ENCODE data around the gene ADM5. TPM values are rescaled to one million over a fixed set of nuclear protein-coding genes. Genes with fewer than 3 reads are reported as not detected.

The ADM5 gene
- total RNA-seq, 2 donors from 2014 or later: 1.6 TPM; not detected in 1

GRCh38 chr19:49651820-49652550 is 37.4 kb upstream of the ADM5 start:
- no peaks in the 10 kb centered on the region for H3K9me3 ChIP-seq
- no peaks in the 10 kb centered on the region for H3K4me1 ChIP-seq
- intact Hi-C loops (cut with DNase I): no loop called here
- no peak overlapping the region for H3K27ac ChIP-seq
- H3K4me3 ChIP-seq: no peak overlapping the region
- no peaks in the 10 kb centered on the region for H3K27me3 ChIP-seq
- TF ChIP-seq POLR2A (IDR thresholded peaks at IDR 0.05): no peak
- TF ChIP-seq, protein P1, sequence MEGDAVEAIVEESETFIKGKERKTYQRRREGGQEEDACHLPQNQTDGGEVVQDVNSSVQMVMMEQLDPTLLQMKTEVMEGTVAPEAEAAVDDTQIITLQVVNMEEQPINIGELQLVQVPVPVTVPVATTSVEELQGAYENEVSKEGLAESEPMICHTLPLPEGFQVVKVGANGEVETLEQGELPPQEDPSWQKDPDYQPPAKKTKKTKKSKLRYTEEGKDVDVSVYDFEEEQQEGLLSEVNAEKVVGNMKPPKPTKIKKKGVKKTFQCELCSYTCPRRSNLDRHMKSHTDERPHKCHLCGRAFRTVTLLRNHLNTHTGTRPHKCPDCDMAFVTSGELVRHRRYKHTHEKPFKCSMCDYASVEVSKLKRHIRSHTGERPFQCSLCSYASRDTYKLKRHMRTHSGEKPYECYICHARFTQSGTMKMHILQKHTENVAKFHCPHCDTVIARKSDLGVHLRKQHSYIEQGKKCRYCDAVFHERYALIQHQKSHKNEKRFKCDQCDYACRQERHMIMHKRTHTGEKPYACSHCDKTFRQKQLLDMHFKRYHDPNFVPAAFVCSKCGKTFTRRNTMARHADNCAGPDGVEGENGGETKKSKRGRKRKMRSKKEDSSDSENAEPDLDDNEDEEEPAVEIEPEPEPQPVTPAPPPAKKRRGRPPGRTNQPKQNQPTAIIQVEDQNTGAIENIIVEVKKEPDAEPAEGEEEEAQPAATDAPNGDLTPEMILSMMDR (IDR thresholded peaks at IDR 0.05): no peak
- no peak for ATAC-seq
- 96% methylated on average over 104 to 106 of the region's 110 CpGs for WGBS, 2 donors
- peaks cover 3 to 29% of the 10 kb centered on the region in 2 donors for H3K36me3 ChIP-seq (replicated peaks in 1 of 2; ENCODE audit: insufficient read depth in 1 of 2, low read depth in 2 of 2)
- no peak for DNase-seq

DNA sequence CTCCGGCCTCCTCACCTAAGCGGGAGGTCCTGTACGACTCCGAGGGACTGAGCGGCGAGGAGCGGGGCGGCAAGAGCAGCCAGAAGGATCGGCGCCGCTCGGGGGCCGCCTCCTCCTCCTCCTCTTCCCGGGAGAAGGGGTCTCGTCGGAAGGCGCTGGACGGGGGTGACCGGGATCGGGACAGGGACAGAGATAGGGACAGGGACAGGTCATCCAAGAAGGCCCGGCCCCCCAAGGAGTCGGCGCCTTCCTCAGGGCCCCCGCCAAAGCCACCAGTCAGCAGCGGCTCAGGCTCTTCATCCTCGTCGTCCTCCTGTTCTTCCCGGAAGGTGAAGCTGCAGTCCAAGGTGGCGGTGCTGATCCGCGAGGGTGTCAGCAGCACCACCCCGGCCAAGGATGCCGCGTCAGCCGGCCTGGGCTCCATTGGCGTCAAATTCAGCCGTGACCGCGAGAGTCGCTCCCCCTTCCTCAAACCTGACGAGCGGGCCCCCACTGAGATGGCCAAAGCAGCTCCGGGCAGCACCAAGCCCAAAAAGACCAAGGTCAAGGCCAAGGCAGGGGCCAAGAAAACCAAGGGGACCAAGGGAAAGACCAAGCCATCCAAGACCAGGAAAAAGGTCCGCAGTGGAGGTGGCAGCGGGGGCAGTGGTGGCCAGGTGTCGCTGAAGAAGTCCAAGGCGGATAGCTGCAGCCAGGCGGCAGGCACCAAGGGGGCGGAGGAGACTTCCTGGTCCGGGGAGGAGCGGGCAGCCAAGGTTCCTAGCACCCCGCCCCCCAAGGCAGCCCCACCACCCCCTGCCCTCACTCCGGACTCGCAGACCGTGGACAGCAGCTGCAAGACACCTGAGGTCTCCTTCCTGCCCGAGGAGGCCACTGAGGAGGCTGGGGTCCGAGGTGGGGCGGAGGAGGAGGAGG is 36.6 kb upstream of the ADM5 start:
- no peak for ATAC-seq
- Histone ChIP-seq H3K36me3 (replicated peaks in 1 of 2; ENCODE audit: insufficient read depth in 1 of 2, low read depth in 2 of 2) (peaks cover 3 to 34% of the 10 kb centered on the region in 2 donors), H3K4me1 (no peaks in the 10 kb centered on the region), H3K27me3 (no peaks in the 10 kb centered on the region), H3K9me3 (no peaks in the 10 kb centered on the region), H3K27ac (no peak overlapping the region), H3K4me3 (no peak overlapping the region)
- WGBS, 2 donors: 93% methylated on average over 39 to 57 of the region's 58 CpGs
- no peak for DNase-seq
- intact Hi-C loops (cut with DNase I): no loop called here
- TF ChIP-seq, protein P1 (IDR thresholded peaks at IDR 0.05): no peak
- no peak for TF ChIP-seq POLR2A (IDR thresholded peaks at IDR 0.05)

- intact Hi-C loops (cut with DNase I): no loop called here
- Histone ChIP-seq H3K27ac (no peak overlapping the region), H3K9me3 (no peaks in the 10 kb centered on the region), H3K4me3 (no peak overlapping the region), H3K27me3 (no peaks in the 10 kb centered on the region), H3K4me1 (no peaks in the 10 kb centered on the region), H3K36me3 (replicated peaks in 1 of 2; ENCODE audit: insufficient read depth in 1 of 2, low read depth in 2 of 2) (peaks cover 3 to 34% of the 10 kb centered on the region in 2 donors)
- no peak for TF ChIP-seq POLR2A (IDR thresholded peaks at IDR 0.05)
- TF ChIP-seq, protein P1 (IDR thresholded peaks at IDR 0.05): no peak
- no peak for DNase-seq
- ATAC-seq: no peak
- 84 to 85% methylated on average over 10 to 13 of the region's 13 CpGs for whole genome bisulfite sequencing, 2 donors
Observed at GRCh38 chr19:49653466-49653806, 36.0 kb upstream of the ADM5 start.

DNA sequence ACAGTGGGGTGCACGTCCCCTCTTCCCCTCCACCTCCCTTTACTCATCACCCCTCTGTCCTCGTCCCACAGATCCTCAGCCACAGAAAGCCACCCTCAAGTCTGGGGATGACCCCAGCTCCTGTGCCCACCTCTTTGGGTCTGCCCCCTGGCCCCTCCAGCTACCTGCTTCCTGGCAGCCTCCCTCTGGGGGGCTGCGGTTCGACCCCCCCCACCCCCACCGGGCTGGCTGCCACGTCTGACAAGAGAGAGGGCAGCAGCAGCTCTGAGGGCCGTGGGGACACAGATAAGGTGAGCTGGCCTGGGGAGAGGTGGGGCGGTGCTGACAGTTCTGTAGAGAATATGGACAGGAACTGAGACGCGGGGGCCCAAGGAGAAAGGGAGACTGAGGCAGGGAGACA is 34.8 kb upstream of the ADM5 start:
- 83 to 85% methylated on average over 7 to 10 of the region's 10 CpGs for WGBS, 2 donors
- Histone ChIP-seq H3K27ac (no peak overlapping the region), H3K4me3 (no peak overlapping the region), H3K4me1 (no peaks in the 10 kb centered on the region), H3K27me3 (no peaks in the 10 kb centered on the region), H3K9me3 (no peaks in the 10 kb centered on the region), H3K36me3 (replicated peaks in 1 of 2; ENCODE audit: insufficient read depth in 1 of 2, low read depth in 2 of 2) (peaks cover 3 to 41% of the 10 kb centered on the region in 2 donors)
- ATAC-seq: no peak
- intact Hi-C loops (cut with DNase I): no loop called here
- no peak for DNase-seq
- TF ChIP-seq, protein P1 (IDR thresholded peaks at IDR 0.05): no peak
- no peak for TF ChIP-seq POLR2A (IDR thresholded peaks at IDR 0.05)
